Measurements from ENCODE around the gene SCAMP4. TPM values are rescaled to one million over a fixed set of nuclear protein-coding genes. Genes with fewer than 3 reads are reported as not detected.

The SCAMP4 gene
- total and polyA plus RNA-seq, 9 of the 15 experiments (the other 6 are each of a cell fraction or from before 2014, with no cell fraction given), result 0.81 to 45.9 (median 12.8) TPM

- in situ Hi-C loops (cut with MboI), result no loop called here
- H3K4me2 ChIP-seq (ENCODE audit: insufficient read depth, low read length), result peak overlapping the region; percentile 82
- peaks cover 5% of the 10 kb centered on the region for H3K9me1 ChIP-seq (ENCODE audit: control insufficient read depth, insufficient read depth, low read length)
- H3K79me2 ChIP-seq (ENCODE audit: control insufficient read depth, insufficient read depth, low read length), result peaks cover 72% of the 10 kb centered on the region
- intact Hi-C loops (cut with micrococcal nuclease), result no loop called here
- peak overlapping the region; percentile 95 for H3K4me3 ChIP-seq
- no peak overlapping the region for H2AFZ ChIP-seq (ENCODE audit: low read depth, low read length)
- H3K9ac ChIP-seq (ENCODE audit: insufficient read depth in 1 of 2, low read depth in 2 of 2, low read length in 2 of 2), result peak overlapping the region; percentile 84 to 97
- POLR2A ChIA-PET, result interaction anchor here (0.6 kb wide), 3 partner anchors 163 to 433 kb away, joined by 3 read pairs; no protein-coding TSS in a partner anchor
- H3K27ac ChIP-seq (ENCODE audit: extremely low read depth, low read depth, low read length), result peak overlapping the region; percentile 85
- no peak for ATAC-seq
- H4K20me1 ChIP-seq (replicated peaks; ENCODE audit: control insufficient read depth, insufficient read depth, low read length), result peaks cover 28% of the 10 kb centered on the region
- H3K9me3 ChIP-seq (replicated peaks; ENCODE audit: control insufficient read depth, insufficient read depth, low read depth, low read length), result no peaks in the 10 kb centered on the region
- no peaks in the 10 kb centered on the region; the same call in 2 of the 3 replicates for H3K36me3 ChIP-seq (ENCODE audit: control insufficient read depth, insufficient read depth, low read length)
- WGBS (ENCODE audit: insufficient coverage, low coverage, missing lambda C conversion rate), result under 1% methylated on average over 17 of the region's 23 CpGs
- DNase-seq (ENCODE audit: extremely low read depth in 1 of 4, low spot score in 3 of 4), result peak in 1 of 4 experiments; percentile 47
- peaks cover 42 to 77% of the 10 kb centered on the region in 2 experiments for H3K4me1 ChIP-seq (replicated peaks in 1 of 2; ENCODE audit: control insufficient read depth in 2 of 2, insufficient read depth in 2 of 2, low read length in 2 of 2)
- CTCF ChIA-PET (ENCODE audit: low intra/inter-chr PET ratio), result no interaction called here
- H3K27me3 ChIP-seq (ENCODE audit: control insufficient read depth in 2 of 2, insufficient read depth in 2 of 2, low read length in 2 of 2), result no peaks in the 10 kb centered on the region
- no TSS peak for BruUV-seq (replicated peaks)
- FAIRE-seq, result peak; percentile 42
- TF ChIP-seq SMAD1 (IDR thresholded peaks at IDR 0.05; ENCODE audit: low read depth, low read length, partially characterized antibody), result no peak
- no peak for TF ChIP-seq POLR2AphosphoS2 (IDR thresholded peaks at IDR 0.05; ENCODE audit: low read length)
- TF ChIP-seq ZBTB7A (IDR thresholded peaks at IDR 0.05; ENCODE audit: borderline replicate concordance, control insufficient read depth, low read depth, low read length), result peak; percentile 40; the same call in 1 of the 2 replicates
- TF ChIP-seq ARID4B (CRISPR knock-in tag; IDR thresholded peaks at IDR 0.05), result peak; percentile 65; the same call in 1 of the 2 replicates
- peak; percentile 30 for TF ChIP-seq KDM5B (IDR thresholded peaks at IDR 0.05; ENCODE audit: insufficient replicate concordance, low read depth, low read length)
- TF ChIP-seq RBBP5 (IDR thresholded peaks at IDR 0.05; ENCODE audit: borderline replicate concordance, insufficient read depth, low read length, poor library complexity, severe bottlenecking), result peak; percentile 43
- TF ChIP-seq ETS1 (conservative IDR thresholded peaks at IDR 0.05; ENCODE audit: control insufficient read depth, low read depth, low read length), result 0 out of 2 replicates have a peak, but pooled peaks have one; percentile 21
- TF ChIP-seq XRCC5 (IDR thresholded peaks at IDR 0.05; ENCODE audit: low read depth, low read length), result 0 out of 2 replicates have a peak, but pooled peaks have one; percentile 18
- TF ChIP-seq EGR1 (conservative IDR thresholded peaks at IDR 0.05), result peak; percentile 65
- TF ChIP-seq MAX (CRISPR knock-in tag; IDR thresholded peaks at IDR 0.05), result peak; percentile 53; the same call in 1 of the 2 replicates
- TF ChIP-seq SIN3A (IDR thresholded peaks at IDR 0.05; ENCODE audit: borderline replicate concordance in 2 of 2, control insufficient read depth in 1 of 2, low read depth in 2 of 2, low read length in 2 of 2), result peak in 1 of 2 experiments; percentile 66; a peak in 2 of 4 replicates
- peak; percentile 4 for TF ChIP-seq CHD1 (IDR thresholded peaks at IDR 0.05; ENCODE audit: low read length)
- peak; percentile 61 for TF ChIP-seq RBFOX2 (IDR thresholded peaks at IDR 0.05; ENCODE audit: low read depth, low read length)
- TF ChIP-seq TFAM (CRISPR knock-in tag; conservative IDR thresholded peaks at IDR 0.05), result no peak
Observed at GRCh38 chr19:1861599-1862031, 43.6 kb upstream of the SCAMP4 start.

Measured in K562 (cell line).